Measurements from ENCODE around the gene CHD1.

CHD1 gene

DNA sequence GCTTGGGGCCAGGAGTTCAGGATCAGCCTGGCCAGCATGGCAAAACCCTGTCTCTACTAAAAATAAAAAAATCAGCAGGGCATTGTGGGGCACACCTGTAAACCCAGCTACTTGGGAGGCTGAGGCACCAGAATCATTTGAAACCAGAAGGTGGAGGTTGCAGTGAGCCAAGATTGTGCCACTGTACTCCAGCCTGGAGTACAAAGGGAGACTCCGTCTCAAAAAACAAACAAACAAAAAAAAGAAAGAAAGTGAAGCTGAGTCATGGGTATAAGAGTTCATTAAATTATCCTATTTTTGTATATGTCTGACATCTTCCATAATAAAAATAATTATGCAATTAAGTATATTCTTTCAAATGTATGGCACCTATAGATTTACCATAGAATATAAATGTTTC is 37.2 kb downstream of the CHD1 start:
- no peak for DNase-seq

DNA sequence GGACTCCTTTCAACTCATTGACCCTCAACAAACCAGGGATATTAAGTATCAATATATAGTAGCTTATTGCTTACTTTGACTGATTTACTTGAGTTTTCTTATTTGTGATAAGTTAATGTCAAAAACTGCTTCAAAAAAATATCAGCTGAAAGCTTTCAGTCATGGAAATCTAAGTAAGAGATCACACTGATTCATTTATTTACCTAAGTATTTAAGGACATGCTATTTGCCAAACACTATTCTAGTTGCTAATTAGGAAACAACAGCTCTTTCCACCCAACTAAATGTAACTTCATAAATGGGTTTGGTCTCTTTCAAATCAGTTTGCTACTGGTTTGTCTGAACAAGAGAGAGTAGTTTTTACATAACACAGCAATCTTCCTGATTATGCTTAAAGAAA is 48.2 kb downstream of the CHD1 start:
- peak; percentile 14 for DNase-seq

DNA sequence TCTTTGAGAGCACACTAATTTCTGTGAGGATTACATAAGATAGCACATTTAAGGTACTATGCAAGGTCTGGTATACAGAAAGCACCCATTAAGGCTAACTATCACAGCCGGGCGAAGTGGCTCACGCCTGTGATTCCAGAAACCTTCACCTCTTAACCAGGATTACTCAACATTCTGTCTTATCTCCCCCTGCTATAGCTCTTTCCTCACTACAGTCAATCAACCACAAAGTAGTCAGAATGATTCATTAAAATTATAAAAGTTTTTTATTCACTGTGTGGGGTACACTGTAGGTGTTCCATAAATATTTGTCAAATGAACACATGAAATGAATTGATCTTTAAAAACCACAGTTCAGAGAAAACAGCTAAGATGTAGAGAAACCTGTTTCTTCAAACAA is 48.7 kb downstream of the CHD1 start:
- DNase-seq, result peak; percentile 89

DNA sequence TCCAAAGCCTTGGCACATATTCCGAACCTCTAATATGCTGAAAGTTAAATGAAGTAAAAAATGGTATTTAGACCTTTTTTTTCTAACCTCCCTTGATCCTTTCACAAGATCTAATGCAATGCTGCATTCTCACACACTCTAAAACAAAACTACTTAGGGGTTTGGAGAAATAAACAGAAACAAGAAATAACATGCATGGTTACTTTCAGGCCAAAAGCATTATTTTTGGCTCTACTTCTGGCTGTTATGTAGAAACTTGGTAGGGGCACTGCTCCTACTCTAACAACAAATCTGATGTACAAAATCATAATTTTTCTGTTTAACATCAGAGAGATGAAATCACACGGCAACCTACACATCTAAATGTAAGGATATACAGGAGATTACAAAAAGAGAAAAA is 51.2 kb downstream of the CHD1 start:
- DNase-seq, result no peak

DNA sequence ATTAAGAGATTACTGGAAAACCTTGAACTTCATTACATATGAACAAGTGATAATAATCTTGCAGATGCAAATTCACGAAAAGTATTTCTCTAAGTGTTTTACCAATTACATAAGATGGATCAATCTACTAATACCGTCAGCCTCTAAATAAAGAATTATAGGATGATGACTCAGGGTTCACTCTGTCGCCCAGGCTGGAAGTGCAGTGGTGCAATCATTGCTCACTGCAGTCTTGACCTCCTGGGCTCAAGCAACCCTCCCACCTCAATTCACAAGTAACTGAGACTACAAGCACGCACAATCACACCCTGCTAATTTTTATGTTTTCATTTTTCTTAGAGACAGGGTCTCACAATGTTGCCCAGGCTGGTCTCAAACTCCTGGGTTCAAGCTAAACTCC is 56.1 kb downstream of the CHD1 start:
- peak; percentile 12 for DNase-seq

DNA sequence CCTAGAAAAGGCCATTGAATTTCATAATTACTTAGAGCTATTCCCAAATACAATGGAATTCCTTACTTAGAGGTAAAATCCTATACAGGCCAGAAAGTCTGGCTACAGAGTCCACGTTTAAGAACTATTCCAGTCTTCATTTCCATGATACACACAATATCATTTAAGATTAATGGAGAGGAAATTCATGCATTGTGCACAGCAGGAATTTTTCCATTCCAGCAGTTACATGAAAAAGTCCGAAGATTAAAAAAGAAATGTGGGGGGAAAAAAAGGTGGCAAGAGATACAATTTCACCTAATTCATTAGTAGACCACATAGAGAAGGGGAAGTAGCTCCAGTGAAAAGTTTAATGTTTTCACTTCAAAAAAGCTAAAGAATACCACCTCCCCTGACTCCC is 63.1 kb downstream of the CHD1 start:
- DNase-seq, result no peak

DNA sequence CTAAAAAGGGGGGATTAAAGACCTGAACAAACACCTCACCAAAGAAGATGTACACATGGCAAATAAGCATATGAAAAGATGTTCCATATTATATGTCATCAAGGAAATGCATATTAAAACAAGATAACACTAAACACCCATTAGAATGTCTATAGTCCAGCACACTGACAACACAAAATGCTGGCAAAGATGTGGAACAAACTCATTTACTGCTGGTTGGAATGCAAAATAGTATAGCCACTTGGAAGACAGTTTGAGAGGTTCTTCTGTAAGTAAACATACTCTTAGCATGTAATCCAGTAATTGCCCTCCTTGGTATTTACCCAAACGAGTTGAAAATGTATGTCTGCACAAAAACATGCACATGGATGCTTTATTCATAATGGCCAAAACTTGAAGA is 81.8 kb downstream of the CHD1 start:
- DNase-seq, result no peak

DNA sequence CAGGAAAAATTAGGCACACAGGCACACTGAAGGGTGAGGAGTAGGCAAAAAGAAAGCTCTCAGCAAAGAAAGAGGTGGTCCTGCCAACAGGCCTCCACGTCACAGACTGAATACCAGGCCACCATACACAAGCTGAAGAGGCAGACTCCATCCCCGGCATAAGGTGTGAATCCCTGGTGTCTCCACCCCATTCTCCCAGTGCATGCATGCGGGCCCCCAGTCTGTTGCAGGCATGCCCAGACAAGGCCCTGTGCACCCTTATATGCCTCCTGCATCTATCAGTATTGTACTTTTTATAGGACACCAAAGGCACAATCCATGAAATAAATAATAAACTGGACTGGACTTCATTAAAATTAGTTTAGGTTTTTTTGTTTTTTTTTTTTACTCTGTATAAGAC is 82.3 kb downstream of the CHD1 start:
- no peak for DNase-seq

DNA sequence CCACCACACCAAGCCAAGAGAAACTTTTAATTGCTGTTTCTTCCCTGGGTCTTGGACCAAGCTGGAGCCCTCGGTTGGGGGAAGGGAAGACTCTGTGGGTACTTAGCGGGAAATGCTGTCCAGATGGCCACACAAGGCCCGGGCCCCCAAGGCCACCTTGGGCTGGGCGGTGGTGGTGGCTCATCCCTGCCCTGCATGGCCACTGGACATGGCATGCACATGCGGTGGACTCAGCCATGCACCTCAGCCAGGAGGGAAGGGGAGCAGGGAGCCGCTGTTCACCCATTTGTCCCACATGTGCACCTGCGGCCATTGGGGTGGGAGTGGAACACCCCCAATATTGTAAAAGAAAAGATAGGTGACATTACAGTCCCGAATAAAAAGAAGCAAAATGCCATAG is 82.9 kb downstream of the CHD1 start:
- DNase-seq, result no peak

DNA sequence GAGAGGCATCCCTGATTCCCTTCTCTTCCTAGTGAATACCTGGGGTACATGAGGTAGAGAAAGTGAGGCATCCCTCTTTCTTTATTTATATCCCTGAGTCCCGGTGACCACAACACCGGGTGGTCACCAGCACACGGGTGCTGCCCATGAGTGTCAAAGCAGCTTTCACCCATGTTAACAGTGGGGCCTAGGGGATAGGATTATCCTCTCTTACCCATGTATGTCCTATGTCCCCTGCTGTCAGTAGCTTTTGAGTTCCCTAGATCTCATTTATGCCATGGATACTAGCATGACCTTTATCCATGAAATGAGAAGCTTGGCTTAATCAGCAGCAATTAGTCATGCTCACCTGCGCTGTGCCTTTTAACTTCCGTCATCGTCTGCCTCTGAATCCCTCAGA is 83.9 kb downstream of the CHD1 start:
- no peak for DNase-seq

DNA sequence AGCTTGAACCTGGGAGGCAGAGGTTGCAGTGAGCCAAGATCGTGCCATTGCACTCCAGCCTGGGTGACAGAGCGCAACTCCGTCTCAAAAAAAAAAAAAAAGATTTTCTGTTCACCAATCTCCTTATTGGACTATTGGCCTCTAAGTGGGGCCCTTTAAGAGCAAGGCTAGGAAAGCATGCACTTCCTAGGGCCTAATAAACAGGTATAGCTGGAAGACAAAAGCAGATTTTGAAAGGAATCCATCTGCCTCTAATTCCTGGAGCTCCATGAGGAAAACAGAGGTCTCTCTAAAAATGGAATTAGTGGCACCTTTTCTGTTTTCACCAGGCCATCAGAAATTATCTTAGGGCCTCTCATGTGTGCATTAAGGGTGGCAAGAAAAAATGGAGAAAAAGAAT is 85.3 kb downstream of the CHD1 start:
- DNase-seq, result no peak

DNA sequence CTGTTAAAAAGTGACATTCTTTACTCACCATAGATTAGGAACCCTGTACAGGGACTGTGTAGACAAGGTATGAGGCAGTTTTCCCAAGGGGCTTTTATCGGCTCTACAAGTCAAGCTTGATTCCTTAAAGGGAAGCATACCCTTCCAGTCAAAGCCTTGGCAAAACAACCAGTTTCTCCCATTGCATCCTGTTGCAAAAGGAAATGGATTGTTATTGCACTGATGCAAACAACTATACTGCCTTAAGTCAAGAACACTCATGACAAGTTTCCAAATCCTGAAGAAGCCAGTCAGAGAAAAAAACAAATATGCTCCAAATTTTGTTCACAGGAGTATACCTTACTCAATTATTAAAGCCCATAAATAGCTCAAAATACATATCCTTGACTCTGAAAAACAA is 87.9 kb downstream of the CHD1 start:
- no peak for DNase-seq

DNA sequence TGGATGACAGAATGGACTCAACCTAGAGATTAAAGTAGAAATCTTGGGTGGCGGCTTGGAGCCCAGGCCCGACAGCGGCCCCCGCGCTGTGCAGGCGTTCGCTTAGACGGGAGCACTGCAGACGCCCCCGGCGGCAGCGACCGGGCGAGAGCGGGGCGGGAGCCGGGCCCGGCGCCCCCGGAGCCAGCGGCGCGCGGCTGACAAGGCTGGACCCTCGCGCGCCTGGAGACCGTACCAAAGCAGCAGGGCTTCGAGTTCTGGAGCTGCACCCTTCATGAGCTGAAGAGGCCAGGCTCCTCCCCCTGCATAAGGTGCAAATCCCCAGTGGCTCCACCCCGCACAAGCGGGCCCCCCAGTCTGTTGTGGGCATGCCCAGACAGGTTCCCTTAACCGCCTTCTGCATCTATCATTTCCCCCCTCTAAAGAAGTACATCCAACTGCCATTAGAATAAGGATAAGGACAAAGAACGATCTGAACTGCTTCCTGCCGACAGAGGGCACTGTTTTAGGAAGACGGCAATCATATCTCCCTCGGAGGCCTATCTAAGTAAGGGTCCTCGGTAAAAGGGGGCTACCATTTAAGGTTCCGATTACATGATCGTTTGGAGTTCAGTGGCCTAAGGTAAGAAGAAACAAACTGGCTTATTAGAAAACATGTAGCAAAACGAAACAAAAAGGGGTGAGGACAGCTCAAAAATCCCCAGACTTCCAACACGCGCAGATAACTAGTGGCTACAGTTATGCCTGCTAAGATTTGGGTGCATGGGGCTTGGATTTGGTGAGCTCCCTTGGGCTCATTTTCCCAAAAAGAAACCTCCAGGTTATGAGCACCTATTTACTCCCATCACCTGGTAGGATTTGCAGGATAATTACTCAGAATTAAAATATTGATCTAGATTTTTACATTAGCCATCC is 89.1 kb downstream of the CHD1 start:
- no peak for DNase-seq

DNA sequence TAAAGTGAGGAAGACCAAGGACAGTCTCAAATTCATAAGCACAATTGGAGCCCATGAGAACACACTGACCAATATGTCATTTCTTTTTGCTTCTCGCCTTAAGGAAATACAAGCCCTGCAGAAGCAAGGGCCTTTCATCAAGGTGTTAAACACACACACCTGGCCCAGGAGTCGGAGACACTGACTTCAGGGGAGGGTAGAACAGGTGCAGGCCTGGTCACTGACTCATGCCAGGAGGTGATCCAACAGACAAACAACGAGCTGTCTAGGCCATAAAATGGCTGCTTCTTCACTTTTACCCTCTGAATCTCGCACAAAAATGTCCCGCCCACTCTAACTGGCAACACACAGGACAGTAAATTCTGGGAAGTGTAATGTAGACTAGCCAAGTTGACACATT is 92.6 kb downstream of the CHD1 start:
- no peak for DNase-seq

DNA sequence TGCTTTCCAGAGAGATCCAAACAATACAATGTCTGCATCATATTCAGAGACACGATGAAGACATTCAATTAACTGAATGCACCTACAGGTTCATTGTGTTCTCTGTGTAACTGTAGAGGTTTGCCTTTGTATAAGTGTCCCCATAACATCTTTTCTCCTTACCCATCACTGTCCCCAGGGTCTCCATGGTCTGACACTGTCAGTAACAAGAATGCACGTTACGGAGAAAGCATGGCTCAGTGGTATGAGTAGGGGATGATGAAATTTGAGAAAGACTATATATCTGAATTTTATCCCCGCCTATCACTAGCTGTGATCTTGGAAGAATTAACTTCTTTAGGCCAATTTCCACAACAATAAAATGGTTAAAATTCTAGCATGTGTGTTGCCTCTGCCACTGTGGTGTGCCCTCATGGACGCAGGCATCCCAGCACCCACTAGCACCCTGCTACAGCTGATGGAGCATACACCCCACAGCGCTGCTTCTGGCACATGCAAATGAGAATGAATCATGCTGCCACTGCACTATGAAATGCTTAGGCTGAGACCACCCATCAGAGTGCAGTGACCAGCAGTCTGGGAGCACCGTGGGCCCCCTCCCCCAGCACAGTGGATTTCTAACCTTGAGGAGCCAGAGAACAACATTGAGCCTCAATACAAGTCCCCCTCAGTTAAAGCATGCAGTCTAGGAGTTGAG is 101.1 kb downstream of the CHD1 start:
- DNase-seq, result no peak

DNA sequence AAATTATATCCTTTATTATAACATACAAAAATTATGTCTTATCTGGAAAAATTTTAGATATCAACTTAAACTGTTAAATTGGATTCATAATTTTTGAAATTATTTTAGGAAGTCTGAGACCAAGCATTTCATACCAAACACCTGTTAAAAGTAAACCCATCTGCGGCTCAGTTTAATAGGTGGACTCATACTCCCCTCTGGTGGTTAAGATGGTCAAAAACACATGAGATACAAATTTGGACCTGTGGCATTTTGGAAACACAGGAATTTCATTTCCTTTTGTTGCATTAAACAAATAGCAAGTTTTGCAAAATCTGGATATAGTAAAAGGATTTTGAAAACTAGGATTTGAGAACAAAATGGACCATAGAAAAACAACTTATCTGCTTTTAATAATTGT is 101.6 kb downstream of the CHD1 start:
- DNase-seq, result peak; percentile 16

DNA sequence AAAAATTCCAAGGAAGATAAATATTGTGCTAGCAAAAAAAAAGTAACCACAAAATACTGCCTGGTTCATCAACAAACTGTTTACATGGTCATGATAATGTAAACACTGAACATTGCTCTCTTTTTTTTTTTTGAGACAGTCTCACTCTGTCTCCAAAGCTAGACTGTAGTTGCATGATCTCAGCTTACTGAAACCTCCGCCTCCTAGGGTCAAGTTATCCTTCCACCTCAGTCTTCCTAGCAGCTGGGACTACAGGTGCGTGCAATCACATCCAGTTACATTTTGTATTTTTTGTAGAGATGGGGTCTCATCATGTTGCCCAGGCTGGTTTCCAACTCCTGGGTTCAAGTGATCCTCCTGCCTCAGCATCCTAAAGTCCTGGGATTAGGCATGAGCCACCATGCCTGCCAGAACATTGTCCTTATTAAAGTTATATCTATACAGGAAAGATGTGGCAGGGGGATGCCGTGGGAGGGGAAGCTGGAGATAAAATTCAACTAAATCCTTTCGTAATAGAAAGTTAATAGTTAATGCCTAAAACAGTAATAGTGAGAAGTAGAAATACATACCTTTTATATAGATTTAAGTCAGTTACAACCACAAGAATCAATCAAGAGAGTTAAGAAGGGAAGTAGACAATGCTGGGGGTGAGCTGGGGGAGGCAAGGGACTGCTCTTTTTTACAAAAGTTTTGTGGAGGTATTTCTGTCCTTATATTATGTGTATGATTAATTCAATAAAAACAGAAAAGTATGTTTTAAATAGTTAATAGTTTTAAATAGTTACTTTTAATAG is 103.0 kb downstream of the CHD1 start:
- no peak for DNase-seq

DNA sequence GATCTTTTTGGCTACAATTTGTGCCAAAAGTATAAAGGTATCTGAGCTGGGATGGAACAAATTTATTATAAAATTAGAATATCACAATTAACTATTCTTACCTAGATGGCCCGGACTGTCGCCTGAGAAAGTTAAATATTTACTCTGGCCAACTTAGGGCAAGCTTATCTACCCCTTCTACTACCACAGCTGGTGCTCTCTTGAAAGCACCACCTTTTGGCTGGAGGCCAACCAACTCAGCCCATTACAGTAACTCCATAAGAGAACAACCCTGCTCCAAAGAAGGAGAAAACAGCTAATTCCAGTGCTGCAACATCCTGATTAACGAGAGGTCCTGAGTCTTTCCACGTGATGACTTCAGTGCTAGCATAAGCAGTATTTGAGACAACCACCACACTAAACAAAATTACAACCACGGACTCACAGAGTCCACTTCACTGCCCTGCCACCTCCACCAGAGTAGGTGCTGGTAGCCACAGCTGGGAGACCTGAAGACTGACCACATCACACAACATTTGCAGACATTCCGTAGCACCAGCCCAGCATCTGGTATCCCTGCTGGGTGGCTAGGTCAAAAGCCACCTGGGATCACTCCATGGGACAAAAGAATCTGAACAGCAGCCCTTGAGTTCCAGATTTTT is 112.1 kb downstream of the CHD1 start:
- DNase-seq, result peak; percentile 15

DNA sequence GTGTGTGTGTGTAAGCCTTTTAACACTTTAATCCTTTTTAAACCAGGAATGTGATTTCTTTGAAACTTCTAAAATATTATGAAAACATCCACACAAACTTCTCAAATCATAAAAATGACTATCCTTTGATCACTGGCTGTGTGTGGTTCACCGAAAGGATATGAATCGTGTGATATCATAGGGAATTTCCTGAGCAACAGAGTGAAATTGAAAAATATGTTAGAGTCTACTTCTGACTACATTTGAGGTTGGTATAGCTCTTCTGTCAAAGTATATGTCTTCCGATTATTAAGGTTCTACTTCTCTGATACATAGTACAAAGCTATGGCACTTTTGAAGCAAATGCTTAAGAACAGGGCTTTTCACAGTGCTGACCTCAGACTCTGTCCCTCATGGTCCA is 115.1 kb downstream of the CHD1 start:
- DNase-seq, result peak; percentile 42

DNA sequence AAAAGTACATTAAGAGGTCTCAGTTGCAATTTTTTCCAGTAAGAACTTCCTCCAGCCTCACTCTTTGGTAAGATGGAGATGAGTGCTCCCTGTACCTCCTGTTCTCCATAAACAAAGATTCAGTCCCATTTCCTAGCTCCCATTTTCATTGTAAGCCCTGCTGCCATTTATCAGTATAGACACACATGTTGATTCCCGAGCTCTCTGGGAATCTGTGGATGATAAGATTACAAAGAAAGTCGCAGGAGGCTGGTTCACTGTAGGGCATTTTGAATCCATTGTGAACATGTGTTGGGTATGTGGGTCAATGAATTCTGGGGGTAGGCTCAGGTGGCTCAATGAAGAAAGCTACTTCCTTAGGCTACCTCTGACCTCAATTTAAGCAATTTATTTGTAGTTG is 118.6 kb downstream of the CHD1 start:
- DNase-seq, result no peak

DNA sequence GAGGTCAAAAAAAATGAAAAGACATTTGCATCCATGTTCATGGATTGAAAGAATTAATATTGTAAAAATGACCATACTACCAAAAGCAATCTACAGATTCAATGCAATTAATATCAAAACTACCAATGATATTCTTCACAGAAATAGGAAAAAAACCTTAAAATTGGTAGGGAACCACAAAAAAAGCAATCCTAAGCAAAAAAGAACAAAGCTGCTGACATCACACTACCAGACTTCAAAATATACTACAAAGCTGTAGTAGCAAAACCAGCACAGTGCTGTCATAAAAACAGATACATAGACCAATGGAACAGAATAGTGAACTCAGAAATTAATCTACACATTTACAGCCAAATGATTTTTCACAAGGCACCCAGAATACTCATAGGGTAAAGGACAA is 121.0 kb downstream of the CHD1 start:
- no peak for DNase-seq

DNA sequence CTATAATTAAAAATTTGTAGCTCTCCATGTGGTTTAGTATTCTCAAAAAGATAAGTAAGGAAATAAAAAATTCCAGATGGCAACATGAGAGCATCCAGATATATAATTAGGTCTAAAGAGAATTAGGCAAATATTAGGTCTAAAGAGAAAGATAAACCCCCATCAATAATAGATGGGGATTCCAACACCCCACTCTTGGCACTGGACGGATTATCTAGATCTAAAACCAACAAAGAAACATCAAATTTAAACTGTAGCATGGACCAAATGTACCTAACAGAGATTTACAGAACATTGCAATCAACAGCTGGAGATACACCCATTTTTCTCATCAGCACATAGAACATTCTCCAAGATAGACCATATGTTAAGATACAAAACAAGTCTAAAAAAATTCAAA is 123.7 kb downstream of the CHD1 start:
- DNase-seq, result no peak

DNA sequence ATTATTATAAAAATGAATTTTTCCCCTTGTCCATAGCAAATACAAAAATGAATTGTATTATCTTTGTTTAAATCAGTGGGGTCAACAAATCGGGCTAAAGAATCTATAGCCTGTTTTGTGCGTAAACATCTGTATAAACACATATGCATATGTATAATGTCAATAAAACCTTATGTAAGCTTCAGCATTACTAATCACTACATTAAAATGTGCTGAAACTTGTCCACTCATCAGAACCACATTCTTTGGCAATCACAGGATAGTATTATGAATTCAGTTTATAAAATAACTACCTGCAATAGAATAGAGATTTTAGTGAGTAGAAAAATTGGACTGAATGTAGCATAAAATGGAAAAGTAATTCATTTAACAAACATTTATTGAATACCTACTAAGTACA is 124.7 kb downstream of the CHD1 start:
- DNase-seq, result no peak

Data from NCI-H226 (cell line).